ENCODE measurements around the gene RNASE11.
"Not testable (repeated sequence)": the region's sequence is repeated elsewhere in the genome, so short reads cannot be mapped to it uniquely, and the experiment has no call there.

RNASE11 gene

DNA sequence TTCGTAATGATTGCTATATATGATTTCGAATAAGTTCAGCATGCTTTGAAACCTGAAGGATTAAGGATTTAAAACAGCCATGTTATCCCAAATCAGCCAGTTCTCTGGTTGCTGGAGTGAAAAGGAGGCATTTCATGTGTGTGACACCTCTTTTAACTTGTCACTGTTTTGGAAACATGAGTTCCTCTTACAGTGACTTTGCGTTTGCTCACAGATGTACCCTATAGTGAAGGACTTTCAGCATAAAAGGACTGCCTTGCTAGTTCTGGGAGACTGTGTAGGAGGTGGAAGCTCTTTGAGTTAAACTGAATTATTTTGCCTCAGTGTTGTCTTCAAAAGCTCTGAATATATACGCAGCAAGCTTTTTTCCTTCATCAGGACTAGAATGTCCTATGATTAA lies 7.6 kb downstream of the RNASE11 start:
- DNase-seq (ENCODE audit: low read depth): no peak

DNA sequence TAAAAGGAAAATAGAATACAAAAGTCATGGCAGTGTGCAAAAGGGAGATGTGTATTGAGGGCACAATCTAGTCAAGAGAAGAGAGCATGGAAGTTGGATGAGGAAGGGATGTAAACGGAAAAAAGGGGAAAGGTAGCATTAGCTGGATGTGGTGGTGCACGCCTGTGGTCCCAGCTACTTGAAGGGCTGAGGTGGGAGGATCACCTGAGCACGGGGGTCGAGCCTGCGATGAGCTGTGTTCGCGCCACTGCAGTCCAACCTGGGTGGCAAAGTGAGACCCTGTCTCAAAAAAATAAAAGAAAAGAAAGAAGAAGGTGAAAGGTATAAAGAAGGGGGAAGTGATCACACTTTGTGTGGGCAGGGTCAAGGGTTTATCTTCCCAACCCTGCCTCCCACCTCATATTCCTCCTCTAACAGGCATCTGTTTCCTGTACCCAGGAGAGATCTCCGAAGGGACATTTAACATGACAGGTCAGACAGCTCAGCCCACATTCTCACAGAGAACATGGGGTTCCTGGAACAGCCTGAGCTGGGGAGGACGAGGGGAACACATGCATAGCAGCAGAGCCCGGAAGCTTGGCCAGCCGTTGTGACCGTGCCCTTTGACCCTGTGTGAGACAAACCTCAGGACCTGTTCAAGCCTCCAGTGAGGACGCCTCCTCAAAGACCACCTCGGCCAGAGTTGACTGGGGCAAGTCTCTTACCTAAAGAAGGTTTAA lies 8.9 kb downstream of the RNASE11 start:
- no peak for DNase-seq (ENCODE audit: low read depth)

DNA sequence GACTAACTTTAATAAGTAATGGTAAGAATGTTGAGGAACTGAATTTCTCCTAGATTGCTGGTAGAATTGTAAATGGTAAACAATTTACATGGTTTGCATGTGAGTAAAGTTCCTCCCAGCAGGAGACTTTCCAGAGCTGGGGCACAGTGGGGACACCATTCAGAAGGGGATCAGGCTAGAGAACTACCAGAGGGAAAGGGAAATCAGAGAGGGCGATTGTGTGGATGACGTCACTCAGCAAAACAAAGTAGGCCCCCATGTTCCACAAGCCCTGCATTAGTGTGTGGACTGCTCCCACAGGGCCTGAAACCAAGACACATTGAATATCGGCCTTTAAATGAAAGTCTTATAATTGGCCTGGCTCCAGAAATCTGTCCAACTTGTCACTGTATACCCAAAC lies 9.5 kb downstream of the RNASE11 start:
- DNase-seq (ENCODE audit: low read depth): no peak

DNA sequence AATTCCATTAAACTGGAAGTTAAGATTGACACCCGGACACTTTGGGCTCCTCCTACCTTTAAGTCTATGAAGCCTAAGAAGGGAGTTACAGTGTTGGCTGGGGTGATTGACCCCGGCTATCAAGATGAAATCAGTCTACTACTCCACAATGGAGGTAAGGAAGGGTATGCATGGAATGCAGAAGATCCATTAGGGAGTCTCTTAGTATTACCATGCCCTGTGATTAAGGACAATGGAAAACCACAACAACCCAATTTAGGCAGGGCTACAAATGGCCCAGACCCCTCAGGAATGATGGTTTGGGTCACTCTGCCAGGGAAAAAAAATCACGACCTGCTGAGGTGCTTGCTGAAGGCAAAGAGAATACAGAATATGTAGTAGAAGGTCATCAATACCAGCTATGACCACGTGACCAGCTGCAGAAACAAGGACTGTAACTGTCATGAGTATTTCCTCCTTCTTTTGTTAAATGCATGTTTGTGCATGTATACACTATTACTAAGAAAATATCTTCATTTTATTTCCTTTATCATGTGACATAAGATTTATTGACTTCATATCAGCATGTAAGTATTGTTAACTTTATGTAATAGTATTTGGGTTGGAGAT lies 15.3 kb downstream of the RNASE11 start:
- not testable (repeated sequence) for DNase-seq (ENCODE audit: low read depth)

DNA sequence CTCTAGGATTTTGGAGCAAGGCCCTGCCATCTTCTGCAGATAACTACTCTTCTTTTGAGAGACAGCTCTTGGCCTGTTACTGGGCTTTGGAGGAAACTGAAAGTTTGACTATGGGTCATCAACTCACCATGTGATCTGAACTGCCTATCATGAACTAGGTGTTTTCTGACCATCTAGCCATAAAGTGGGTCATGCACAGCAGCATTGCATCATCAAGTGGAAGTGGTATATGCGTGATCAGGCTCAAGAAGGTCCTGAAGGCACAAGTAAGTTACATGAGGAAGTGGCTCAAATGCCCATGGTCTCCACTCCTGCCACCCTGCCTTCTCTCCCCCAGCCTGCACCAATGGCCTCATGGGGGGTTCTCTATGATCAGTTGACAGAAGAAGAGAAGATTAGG lies 17.1 kb downstream of the RNASE11 start:
- DNase-seq (ENCODE audit: low read depth): not testable (repeated sequence)

DNA sequence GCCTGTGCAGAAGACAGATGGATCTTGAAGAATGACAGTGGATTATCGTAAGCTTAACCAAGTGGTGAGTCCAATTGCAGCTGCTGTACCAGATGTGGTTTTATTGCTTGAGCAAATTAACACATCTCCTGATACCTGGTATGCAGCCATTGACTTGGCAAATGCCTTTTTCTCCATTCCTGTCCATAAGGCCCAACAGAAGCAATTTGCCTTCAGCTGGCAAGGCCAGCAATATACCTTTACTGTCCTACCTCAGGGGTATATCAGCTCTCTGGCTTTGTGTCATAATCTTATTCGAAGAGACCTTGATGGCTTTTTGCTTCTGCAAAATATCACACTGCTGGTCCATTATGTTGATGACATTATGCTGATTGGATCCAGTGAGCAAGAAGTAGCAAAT lies 17.9 kb downstream of the RNASE11 start:
- not testable (repeated sequence) for DNase-seq (ENCODE audit: low read depth)

DNA sequence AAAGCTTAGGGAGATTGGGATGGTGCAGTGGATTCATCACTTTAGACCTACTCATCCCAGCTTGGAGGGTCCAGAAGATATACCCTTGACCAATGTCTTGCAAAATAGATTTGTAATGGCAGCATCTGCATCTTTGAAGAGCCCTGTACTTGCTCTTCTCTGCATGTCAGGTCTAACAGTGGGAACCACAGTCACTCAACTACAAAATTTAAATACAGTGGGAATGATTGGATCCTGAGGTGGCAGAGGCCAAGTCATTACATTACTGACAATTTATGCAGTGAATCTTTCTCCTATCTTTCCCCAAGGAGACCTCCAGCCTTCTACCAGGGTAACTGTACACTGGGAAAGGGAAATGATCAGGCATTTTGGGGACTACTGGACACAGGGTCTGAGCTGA lies 18.7 kb downstream of the RNASE11 start:
- DNase-seq (ENCODE audit: low read depth): no peak

DNA sequence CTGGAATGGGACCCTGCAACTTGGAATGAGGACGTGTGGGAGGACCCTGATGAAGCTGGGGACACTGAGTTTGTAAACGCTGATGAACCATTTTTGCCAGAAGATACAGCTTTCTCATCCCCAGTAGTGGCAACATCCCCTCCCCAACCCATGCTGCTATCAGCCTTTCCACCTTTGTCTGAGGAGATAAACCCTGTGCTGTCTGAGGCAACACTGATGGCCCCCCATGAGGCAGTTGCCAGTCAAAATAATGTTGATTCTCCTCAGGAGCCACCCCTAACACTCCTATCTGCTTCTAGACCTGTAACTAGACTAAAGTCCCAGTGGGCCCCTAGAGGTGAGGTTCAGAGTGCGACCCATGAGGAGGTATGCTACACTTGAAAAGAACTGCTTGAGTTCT lies 19.4 kb downstream of the RNASE11 start:
- DNase-seq (ENCODE audit: low read depth): no peak

DNA sequence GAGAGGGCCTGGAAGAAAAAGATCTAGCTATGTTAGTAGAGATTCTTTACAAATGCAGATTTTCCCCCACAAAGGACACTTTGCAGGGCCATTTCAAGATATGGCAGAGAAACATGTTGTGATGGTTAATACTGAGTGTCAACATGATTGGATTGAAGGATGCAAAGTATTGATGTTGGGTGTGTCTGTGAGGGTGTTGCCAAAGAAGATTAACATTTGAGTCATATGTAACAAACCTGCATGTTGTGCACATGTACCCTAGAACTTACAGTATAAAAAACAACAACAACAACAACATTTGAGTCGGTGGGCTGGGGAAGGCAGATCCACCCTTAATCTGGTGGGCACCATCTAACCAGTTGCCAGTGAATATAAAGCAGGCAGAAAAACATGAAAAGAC lies 20.6 kb downstream of the RNASE11 start:
- not testable (repeated sequence) for DNase-seq (ENCODE audit: low read depth)

DNA sequence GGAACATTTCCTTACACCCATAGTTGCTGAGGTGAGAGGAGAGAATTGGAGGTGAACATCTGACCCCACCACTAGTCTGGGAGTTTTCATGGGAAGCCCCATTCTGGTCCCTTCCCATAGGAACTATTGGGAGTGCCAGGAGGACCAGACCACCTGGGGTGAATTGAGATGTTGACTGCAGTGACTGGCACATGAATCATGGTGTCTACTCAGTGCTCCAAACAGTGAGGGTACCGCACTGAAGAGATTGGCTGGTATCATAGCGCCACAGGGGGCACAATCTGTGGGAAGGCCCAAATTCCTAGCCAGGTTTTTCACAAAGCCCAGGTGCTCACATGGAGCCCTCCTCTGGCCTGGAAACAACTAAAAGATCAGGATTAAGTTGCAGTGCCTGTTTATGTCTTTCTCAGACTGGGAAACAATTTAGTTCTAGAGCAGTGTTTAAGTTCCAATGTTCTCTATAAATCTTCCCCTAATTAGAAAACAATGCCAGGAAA lies 23.3 kb downstream of the RNASE11 start:
- no peak for DNase-seq (ENCODE audit: low read depth)

DNA sequence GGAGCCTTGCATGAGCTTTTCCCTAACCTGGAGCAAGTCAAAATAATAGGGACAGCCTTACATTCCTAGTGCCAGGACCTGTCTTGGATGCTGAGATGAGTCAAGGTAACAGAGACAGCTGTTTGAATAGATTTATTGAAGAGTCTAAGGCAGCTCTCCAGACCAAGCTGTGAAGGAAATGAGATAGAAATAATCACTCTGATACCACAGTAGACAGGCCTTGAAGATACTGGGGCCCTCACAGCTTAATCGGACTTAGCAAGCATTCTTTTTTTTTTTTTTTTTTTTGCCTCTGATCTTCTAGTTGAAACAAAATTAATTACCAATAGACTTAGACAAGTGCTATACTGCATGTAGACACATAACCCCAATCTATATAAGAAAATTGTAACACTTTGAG lies 23.8 kb downstream of the RNASE11 start:
- DNase-seq (ENCODE audit: low read depth): no peak

DNA sequence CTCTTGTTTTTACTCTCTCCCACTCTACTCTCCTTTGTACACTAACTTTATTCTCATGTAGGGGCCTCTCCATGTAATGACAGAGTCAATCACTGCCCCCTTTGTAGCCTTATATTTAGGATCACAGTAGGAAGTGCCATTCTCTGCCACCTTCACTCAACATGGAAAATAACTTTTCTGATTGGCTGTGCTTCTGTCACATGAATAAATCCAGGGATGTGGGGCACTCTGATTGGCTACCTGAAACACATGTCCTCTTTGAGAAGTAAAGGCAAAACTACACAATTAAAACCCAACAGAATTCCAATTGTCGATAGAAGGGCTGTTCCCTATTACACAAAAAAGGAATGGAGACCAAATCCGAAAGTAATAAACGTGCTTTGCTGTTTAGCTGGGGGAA lies 26.8 kb downstream of the RNASE11 start, which contains the start of gene RNASE9:
Gene RNASE9 (minus strand): TSS at position 87 of the 400 bp plus-strand sequence.
- no peak for DNase-seq (ENCODE audit: low read depth)

DNA sequence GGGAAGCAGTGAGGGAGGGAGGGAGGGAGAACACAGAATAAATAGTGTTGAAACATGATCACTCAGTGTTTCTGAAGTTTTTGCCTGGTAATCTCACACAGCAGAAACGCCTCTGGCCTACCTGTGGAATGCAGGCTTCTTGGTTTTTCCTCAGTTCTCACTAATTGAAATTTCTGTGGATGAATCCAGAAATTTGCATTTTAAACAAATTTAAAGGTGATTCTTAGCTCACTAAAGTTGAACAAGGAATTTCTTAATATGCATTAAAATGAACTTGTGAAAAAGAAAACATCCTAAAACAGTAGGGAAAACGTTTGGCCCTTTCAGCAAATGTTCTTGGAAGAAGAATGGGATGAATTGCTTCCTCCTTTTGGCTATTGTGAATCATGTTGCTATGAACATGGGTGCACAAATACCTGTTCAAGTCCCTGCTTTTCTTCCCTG lies 28.3 kb downstream of the RNASE11 start:
- DNase-seq (ENCODE audit: low read depth): no peak

DNA sequence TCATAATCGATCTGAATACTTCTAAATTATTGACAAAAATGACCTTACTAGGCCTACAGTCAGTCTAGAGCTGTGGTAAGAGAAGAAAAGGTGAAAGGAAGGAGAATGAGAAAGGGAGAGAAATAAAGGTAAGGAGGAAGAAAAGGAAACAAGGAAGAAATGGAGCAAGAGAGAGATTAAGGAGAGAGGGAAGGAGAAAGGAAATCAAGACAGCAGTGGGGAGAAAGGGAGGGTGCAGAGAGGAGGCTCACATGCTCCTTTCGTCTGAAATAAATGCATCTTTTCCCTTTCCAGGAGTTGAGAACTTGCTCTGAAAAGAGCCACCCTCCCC lies 30.6 kb downstream of the RNASE11 start:
- DNase-seq (ENCODE audit: low read depth): no peak

DNA sequence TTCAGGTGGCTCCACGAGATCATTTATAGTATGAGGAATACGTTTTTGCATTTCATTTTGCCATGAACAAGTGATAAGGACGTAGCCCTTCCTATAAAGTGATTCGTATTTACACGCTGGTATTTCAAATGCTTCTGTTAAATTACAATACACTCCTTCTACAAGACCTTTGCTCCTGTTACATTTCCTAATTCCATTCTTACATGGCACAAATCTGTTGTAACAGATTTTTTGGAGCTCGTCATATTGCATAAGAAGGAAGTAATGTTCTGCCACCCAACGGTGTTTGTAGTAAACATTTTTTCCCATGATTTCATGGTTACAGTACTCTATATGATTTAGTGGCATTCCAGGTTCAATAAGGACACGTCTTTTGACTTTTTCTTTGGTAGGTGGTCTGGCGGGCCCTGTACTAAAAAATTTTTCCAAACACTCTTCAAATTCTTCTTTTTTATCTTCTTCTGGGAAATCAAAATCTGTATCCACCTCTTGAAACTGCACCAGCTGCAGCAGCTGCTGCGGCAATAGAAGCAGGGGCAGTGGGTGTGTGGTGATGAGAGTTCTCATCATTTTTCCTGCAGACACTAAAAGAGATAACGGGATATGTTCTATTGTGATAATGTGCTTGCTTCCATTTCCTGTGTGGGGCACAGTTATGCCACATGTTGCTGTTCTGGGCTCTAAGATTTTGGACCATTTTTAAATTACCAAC lies 31.1 kb downstream of the RNASE11 start:
- DNase-seq (ENCODE audit: low read depth): no peak

DNA sequence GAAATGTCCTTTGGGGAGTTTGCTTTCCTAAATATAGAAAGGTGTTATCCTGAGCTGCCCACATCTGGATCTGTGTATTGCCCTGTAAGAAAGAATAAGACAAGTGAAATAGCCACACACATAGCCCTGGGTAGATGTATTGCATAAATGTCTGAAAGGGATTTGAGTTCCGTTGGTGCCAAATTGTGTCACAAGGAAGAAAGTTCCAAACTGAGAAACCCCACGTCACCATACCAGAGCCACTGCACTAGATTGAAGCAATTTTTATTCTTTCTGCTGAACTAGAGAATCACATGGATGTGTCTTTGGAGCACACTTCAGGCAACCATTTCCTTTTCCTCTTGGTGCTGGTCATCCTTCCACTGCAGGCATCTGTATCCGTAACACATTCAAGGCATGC lies 32.0 kb downstream of the RNASE11 start:
- no peak for DNase-seq (ENCODE audit: low read depth)

DNA sequence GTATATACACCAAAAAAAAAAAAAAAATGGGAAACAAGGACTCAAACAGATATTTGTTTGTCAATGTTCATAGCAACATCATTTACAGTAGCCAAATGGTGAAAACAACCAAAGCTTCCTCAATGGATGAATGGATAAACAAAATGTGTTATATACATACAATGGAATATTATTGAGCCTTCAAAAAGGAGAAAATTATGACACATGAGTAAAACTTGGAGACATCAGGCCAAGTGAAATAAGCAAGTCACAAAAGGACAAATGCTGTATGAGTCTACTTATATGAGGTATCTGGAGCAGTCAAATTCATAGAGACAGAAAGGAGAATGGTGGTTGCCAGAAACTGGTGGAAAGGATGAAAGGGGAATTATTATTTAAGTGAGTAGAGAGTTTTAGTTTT lies 34.8 kb downstream of the RNASE11 start:
- DNase-seq (ENCODE audit: low read depth): no peak

DNA sequence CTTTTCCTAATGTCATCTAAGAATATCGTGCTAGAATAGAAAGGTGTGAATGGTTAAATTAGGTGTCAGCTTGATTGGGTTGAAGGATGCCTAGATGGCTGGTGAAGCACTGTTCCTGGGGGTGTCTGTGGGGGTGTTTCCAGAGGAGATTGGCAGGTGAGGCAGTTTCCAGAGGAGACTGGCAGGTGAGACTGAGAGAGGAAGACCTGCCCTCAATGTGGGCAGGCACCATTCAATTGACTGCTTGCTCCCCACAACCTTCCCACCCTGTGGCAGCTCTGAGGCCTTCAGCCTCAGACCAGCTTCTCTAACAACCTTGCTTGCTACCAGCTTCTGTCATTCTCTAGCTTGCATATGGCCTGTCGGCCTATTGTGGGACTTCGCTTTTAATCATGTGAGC lies 36.2 kb downstream of the RNASE11 start:
- no peak for DNase-seq (ENCODE audit: low read depth)

DNA sequence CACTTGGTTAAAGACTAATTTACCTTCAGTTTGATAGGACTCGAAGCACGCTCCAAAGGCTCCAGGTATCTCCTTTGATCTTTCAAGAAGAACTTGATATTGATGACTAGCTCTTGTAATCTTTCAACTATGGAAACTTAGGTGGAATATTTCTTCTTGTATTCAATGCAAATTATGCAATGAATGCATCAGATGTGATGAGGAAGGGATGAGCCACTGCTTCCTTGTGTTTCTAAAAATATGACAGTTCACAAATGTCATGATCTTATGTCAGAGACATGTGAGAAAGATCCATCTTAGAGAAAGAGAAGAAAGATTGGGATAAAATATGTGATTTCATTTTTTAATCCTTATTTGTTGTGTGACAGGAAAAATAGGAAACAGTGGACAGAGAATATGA lies 36.9 kb downstream of the RNASE11 start:
- no peak for DNase-seq (ENCODE audit: low read depth)

DNA sequence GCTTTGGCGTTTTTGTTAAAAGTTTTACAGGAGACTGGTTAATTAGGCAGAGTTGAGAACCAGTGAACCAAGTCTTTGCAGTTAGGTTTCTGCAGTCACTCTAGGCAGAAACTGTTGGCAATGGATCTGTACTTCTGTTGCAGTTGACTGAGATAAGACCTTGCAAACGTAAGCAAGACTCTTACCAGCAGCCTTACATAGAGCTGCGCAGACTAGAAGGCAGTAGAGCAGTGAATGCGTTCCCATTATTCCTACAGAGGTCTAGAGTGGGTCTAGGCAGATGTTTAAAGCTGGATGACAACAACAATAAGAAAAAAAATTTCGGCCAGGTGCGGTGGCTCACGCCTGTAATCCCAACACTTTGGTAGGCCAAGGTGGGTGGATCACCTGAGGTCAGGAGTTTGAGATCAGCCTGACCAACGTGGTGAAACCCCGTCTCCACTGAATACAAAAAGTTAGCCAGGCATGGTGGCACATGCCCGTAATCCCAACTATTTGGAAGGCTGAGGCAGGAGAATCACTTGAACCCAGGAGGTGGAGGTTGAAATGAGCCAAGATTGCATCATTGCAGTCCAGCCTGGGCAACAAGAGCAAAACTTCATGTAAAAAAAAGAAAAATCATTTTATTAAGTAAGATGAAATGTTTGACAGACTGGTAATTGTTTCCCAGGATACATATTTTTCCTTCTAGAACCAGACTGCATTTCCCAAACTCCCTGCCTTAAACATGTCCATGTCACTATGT lies 39.2 kb downstream of the RNASE11 start:
- no peak for DNase-seq (ENCODE audit: low read depth)

DNA sequence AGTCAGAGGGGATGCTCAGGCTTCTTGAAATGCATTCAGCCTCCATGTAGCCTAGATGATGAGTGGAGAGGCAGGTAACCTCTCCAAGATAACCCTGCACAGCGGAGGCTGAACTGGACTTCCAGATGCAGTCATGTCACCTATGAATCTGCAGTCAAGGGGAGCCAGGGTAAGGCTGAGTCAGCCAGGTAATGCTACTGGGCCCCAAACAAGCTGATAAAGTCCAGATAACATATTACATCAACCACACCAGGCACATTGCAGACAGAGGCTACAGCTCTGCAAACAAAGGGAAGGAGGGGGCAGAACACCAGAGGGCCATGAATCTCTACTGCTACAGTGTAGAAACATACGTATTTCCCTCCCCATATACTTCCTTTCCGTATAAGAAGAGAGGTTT lies 40.9 kb downstream of the RNASE11 start:
- no peak for DNase-seq (ENCODE audit: low read depth)

DNA sequence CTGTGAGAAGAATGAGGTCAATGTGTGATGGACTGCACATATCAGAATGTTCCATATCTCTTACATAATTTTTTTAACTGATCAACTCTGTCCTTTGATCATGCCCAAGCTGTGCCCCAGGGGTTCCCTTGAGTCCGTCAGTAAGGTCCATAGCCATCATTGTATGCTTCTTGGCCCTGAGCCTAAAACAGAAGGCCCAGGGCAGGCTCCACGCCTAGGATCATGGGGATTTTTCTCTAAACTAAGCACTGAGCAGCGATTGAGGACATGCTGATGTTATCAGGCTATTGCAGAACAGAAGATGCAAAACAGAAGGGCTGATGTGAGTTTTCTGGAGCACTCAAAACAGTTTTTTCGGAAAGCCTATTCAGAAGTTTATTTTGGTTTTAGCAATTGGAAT lies 47.9 kb downstream of the RNASE11 start:
- no peak for DNase-seq (ENCODE audit: low read depth)

Data from stimulated activated CD8-positive, alpha-beta memory T cell treated with anti-CD3 and anti-CD28 coated beads, Interleukin-4, amount 100 ng/mL, for 24 hours (primary cell).